EL (cell line): ENCODE data around the gene KCNJ2.

Experiments
- DNase-seq: peaks from one replicate; pipeline ENCODE4 v3.0.0-alpha.2; 2016

The KCNJ2 gene

GRCh38 chr17:70161519-70161918 lies 7.8 kb upstream of the KCNJ2 start:
- DNase-seq, result no peak

GRCh38 chr17:70165383-70165782 lies 3.9 kb upstream of the KCNJ2 start:
- DNase-seq, result no peak

GRCh38 chr17:70166615-70167014 lies 2.7 kb upstream of the KCNJ2 start:
- DNase-seq, result no peak

- peak; percentile 59 for DNase-seq
Observed at GRCh38 chr17:70168044-70168976, 1.0 kb upstream of the KCNJ2 start.

- DNase-seq, result peak; percentile 26
Observed at GRCh38 chr17:70169709-70170597, 621 bp downstream of the KCNJ2 start.

- no peak for DNase-seq
Observed at GRCh38 chr17:70171159-70171558, 1.8 kb downstream of the KCNJ2 start.

GRCh38 chr17:70172449-70172848 lies 3.1 kb downstream of the KCNJ2 start:
- no peak for DNase-seq

- peak; percentile 16 for DNase-seq
Observed at GRCh38 chr17:70172923-70173322, 3.6 kb downstream of the KCNJ2 start.

GRCh38 chr17:70173681-70174080 lies 4.3 kb downstream of the KCNJ2 start:
- DNase-seq, result no peak

GRCh38 chr17:70181376-70181775 lies 12.0 kb downstream of the KCNJ2 start:
- no peak for DNase-seq

GRCh38 chr17:70181866-70182265 lies 12.5 kb downstream of the KCNJ2 start:
- DNase-seq, result no peak

- DNase-seq, result no peak
Observed at GRCh38 chr17:70183508-70183907, 14.2 kb downstream of the KCNJ2 start.

- no peak for DNase-seq
Observed at GRCh38 chr17:70184207-70184606, 14.9 kb downstream of the KCNJ2 start.

GRCh38 chr17:70184770-70185169 lies 15.4 kb downstream of the KCNJ2 start:
- peak; percentile 67 for DNase-seq

GRCh38 chr17:70185285-70185684 lies 16.0 kb downstream of the KCNJ2 start:
- no peak for DNase-seq

GRCh38 chr17:70187383-70187782 lies 18.1 kb downstream of the KCNJ2 start:
- no peak for DNase-seq

GRCh38 chr17:70190959-70191805 lies 21.9 kb downstream of the KCNJ2 start:
- no peak for DNase-seq

- DNase-seq, result no peak
Observed at GRCh38 chr17:70195091-70195490, 25.8 kb downstream of the KCNJ2 start.

GRCh38 chr17:70201872-70202419 lies 32.6 kb downstream of the KCNJ2 start:
- DNase-seq, result no peak

- DNase-seq, result no peak
Observed at GRCh38 chr17:70202840-70203239, 33.5 kb downstream of the KCNJ2 start.

- DNase-seq, result no peak
Observed at GRCh38 chr17:70204431-70204830, 35.1 kb downstream of the KCNJ2 start.

- no peak for DNase-seq
Observed at GRCh38 chr17:70205401-70205800, 36.1 kb downstream of the KCNJ2 start.
